GM18511 (cell line): ENCODE results near the gene TUSC2.
A peak's percentile ranks its signal among the peaks of the same experiment; 100 is the strongest.
"Not testable (repeated sequence)": the region's sequence is repeated elsewhere in the genome, so short reads cannot be mapped to it uniquely, and the experiment has no call there.

Experiments
- ATAC-seq: cut with Tn5 transposase; IDR thresholded peaks from one replicate; pipeline ENCODE4 v1.9.1; 2021; ENCODE audit warnings: mild to moderate bottlenecking, moderate library complexity; ENCODE audit not compliant: unreplicated experiment

TUSC2 gene

GRCh38 chr3:50297384-50297775 lies 30.6 kb downstream of the TUSC2 start:
- no peak for ATAC-seq

GRCh38 chr3:50296721-50297383 lies 31.2 kb downstream of the TUSC2 start:
- ATAC-seq: no peak

GRCh38 chr3:50295553-50296431 lies 32.2 kb downstream of the TUSC2 start:
- no peak for ATAC-seq

- ATAC-seq: no peak
These were observed 33.3 kb downstream of the TUSC2 start for GRCh38 chr3:50294492-50295403.

- ATAC-seq: no peak
These were observed 33.9 kb downstream of the TUSC2 start for GRCh38 chr3:50294089-50294488.

- no peak for ATAC-seq
These were observed 34.8 kb downstream of the TUSC2 start for GRCh38 chr3:50293079-50293801.

GRCh38 chr3:50292159-50293078 lies 35.6 kb downstream of the TUSC2 start, which contains the start of gene IFRD2:
Gene IFRD2, minus strand, starts transcription at chr3:50292429. Its CDS starts 155 bp downstream, at chr3:50292274.
- peak; percentile 97 for ATAC-seq

GRCh38 chr3:50290161-50290641 lies 37.8 kb downstream of the TUSC2 start:
- ATAC-seq: no peak

- ATAC-seq: no peak
These were observed 38.9 kb downstream of the TUSC2 start for GRCh38 chr3:50289130-50289529.

- no peak for ATAC-seq
These were observed 39.5 kb downstream of the TUSC2 start for GRCh38 chr3:50288387-50289007.

GRCh38 chr3:50287262-50287661 lies 40.8 kb downstream of the TUSC2 start:
- no peak for ATAC-seq

GRCh38 chr3:50286322-50287227 lies 41.4 kb downstream of the TUSC2 start:
- no peak for ATAC-seq

GRCh38 chr3:50284121-50284520 lies 43.9 kb downstream of the TUSC2 start:
- not testable (repeated sequence) for ATAC-seq

- no peak for ATAC-seq
These were observed 48.6 kb downstream of the TUSC2 start for GRCh38 chr3:50279255-50280016.

GRCh38 chr3:50278880-50279224 lies 49.2 kb downstream of the TUSC2 start, which contains the start of gene LSMEM2:
Gene LSMEM2, plus strand, starts transcription at chr3:50279087. Its CDS starts 27 bp downstream, at chr3:50279114.
- no peak for ATAC-seq

GRCh38 chr3:50278123-50278879 lies 49.7 kb downstream of the TUSC2 start:
- ATAC-seq: no peak
